GM23338 (cell line): ENCODE data around the gene CACNA1H. TPM values are rescaled to one million over a fixed set of nuclear protein-coding genes. Genes with fewer than 3 reads are reported as not detected.

ENCODE experiments used
- ATAC-seq: fragments of 200-7000 bp; cut with Tn5 transposase; 3 replicates; pipeline ENCODE4 v1.9.1; 2020
- DNase-seq: peaks from one replicate; pipeline ENCODE4 v3.0.0-alpha.2; 2015; ENCODE audit warnings: low spot score
- H2AFZ ChIP-seq: fragments of 200-600 bp; sonication (generic); 2 replicates; pipeline ENCODE4 v1.8.0; 2016; ENCODE audit warnings: antibody characterized with exemption, mild to moderate bottlenecking, moderate library complexity
- H3F3A ChIP-seq: fragments of 200-600 bp; sonication (generic); replicated peaks from 2 replicates; pipeline ENCODE4 v1.8.0; 2017; ENCODE audit warnings: antibody characterized with exemption, mixed run types, low read depth
- H3K27ac ChIP-seq: fragments of 200-600 bp; sonication (generic); 2 replicates; pipeline ENCODE4 v1.6.1; 2016; ENCODE audit warnings: low read depth
- H3K27me3 ChIP-seq: fragments of 200-600 bp; sonication (generic); 2 replicates; pipeline ENCODE4 v1.8.0; 2016; ENCODE audit warnings: mild to moderate bottlenecking, mixed run types, moderate library complexity; ENCODE audit not compliant: insufficient read depth
- H3K36me3 ChIP-seq: fragments of 200-600 bp; sonication (generic); 2 replicates; pipeline ENCODE4 v1.8.0; 2016; ENCODE audit warnings: mild to moderate bottlenecking; ENCODE audit not compliant: insufficient read depth
- H3K4me1 ChIP-seq: fragments of 200-600 bp; sonication (generic); 2 replicates; pipeline ENCODE4 v1.8.0; 2016; ENCODE audit warnings: mild to moderate bottlenecking, moderate library complexity; ENCODE audit not compliant: insufficient read depth
- H3K4me2 ChIP-seq: fragments of 200-600 bp; sonication (generic); 2 replicates; pipeline ENCODE4 v1.7.1; 2017; ENCODE audit warnings: mixed run types
- H3K4me3 ChIP-seq: fragments of 200-600 bp; sonication (generic); 2 replicates; pipeline ENCODE4 v1.6.1; 2016; ENCODE audit warnings: mixed run types
- H3K79me2 ChIP-seq: fragments of 200-600 bp; sonication (generic); replicated peaks from 2 replicates; pipeline ENCODE4 v1.8.0; 2017; ENCODE audit warnings: mild to moderate bottlenecking; ENCODE audit not compliant: insufficient read depth
- H3K9me2 ChIP-seq: fragments of 200-600 bp; sonication (generic); 2 replicates; pipeline ENCODE4 v1.8.0; 2017; ENCODE audit not compliant: insufficient read depth
- H4K20me1 ChIP-seq: fragments of 200-600 bp; sonication (generic); replicated peaks from 2 replicates; pipeline ENCODE4 v1.8.0; 2017; ENCODE audit warnings: mild to moderate bottlenecking; ENCODE audit not compliant: insufficient read depth
- H3K27ac Mint-ChIP-seq: 2 replicates; pipeline ENCODE4 v1.8.0; 2020; ENCODE audit warnings: inconsistent platforms, mild to moderate bottlenecking, moderate library complexity, mixed read lengths
- H3K27me3 Mint-ChIP-seq: 3 replicates; pipeline ENCODE4 v1.8.0; 2022; ENCODE audit warnings: low read depth, mild to moderate bottlenecking, moderate library complexity, mixed read lengths, inconsistent platforms; ENCODE audit not compliant: insufficient read depth, poor library complexity
- H3K36me3 Mint-ChIP-seq: 3 replicates; pipeline ENCODE4 v1.8.0; 2021; ENCODE audit warnings: low read depth, mild to moderate bottlenecking, inconsistent platforms, moderate library complexity, mixed read lengths
- H3K4me1 Mint-ChIP-seq: 3 replicates; pipeline ENCODE4 v1.8.0; 2020; ENCODE audit warnings: mild to moderate bottlenecking, inconsistent platforms, mixed read lengths
- H3K4me3 Mint-ChIP-seq: 3 replicates; pipeline ENCODE4 v1.8.0; 2021; ENCODE audit warnings: moderate library complexity, mild to moderate bottlenecking, inconsistent platforms, mixed read lengths
- H3K9me3 Mint-ChIP-seq: 3 replicates; pipeline ENCODE4 v1.8.0; 2020; ENCODE audit warnings: moderate library complexity, mild to moderate bottlenecking, inconsistent platforms, mixed read lengths
- EZH2phosphoT487 ChIP-seq: fragments of 200-600 bp; sonication (generic); IDR thresholded peaks from one replicate; pipeline ENCODE4 v1.8.1; 2018; ENCODE audit warnings: antibody characterized with exemption; ENCODE audit not compliant: unreplicated experiment
- NANOG ChIP-seq: IDR thresholded peaks from 2 replicates; pipeline ENCODE4 v1.6.1; 2016; ENCODE audit warnings: antibody characterized with exemption, borderline replicate concordance
- POLR2AphosphoS5 ChIP-seq: IDR thresholded peaks from 2 replicates; pipeline ENCODE4 v1.6.1; 2016; ENCODE audit warnings: antibody characterized with exemption, low read depth
- STAT1 ChIP-seq: IDR thresholded peaks from one replicate; pipeline ENCODE4 v1.6.1; 2016; ENCODE audit warnings: antibody characterized with exemption; ENCODE audit not compliant: unreplicated experiment
- ZNF114 ChIP-seq: fragments of 250-450 bp; sonication (Bioruptor Pico); IDR thresholded peaks from 2 replicates; pipeline ENCODE4 v1.5.0; 2020; ENCODE audit warnings: mild to moderate bottlenecking, moderate library complexity
- polyA plus RNA-seq: library from polyadenylated mRNA; unstranded; fragments of >200 nt; fragmentation: Nextera tagmentation; extraction: Ambion mirVana; gene quantifications from 2 replicates; pipeline ENCODE4 v1.2.1, GENCODE V29; 2016
- total RNA-seq: library from RNA; depleted of rRNA; stranded (reverse); fragments of >200 nt; shearing (Covaris generic); gene quantifications from 2 replicates; pipeline ENCODE4 v1.2.3, GENCODE V29; 2014
- TF ChIP-seq, protein P1 (sequence below), 2 experiments: fragments of 200-600 bp in 1 of 2; sonication (generic) in 1 of 2; conservative IDR thresholded peaks; 2 replicates each; pipeline versions ENCODE4 v1.5.1 to v1.6.1; 2016 to 2017; ENCODE audit warnings: antibody characterized with exemption in 2 of 2, low read depth in 2 of 2, mild to moderate bottlenecking in 2 of 2, moderate library complexity in 1 of 2
- TF ChIP-seq, protein P2 (sequence below): IDR thresholded peaks from one replicate; pipeline ENCODE4 v1.6.1; 2018; ENCODE audit warnings: antibody characterized with exemption; ENCODE audit not compliant: unreplicated experiment
- TF ChIP-seq, protein P3 (sequence below): IDR thresholded peaks from 2 replicates; pipeline ENCODE4 v1.6.1; 2016; ENCODE audit warnings: antibody characterized with exemption

The CACNA1H gene
- total and polyA plus RNA-seq, 2 experiments from 2014 or later = 3.5 to 43.3 TPM

DNA sequence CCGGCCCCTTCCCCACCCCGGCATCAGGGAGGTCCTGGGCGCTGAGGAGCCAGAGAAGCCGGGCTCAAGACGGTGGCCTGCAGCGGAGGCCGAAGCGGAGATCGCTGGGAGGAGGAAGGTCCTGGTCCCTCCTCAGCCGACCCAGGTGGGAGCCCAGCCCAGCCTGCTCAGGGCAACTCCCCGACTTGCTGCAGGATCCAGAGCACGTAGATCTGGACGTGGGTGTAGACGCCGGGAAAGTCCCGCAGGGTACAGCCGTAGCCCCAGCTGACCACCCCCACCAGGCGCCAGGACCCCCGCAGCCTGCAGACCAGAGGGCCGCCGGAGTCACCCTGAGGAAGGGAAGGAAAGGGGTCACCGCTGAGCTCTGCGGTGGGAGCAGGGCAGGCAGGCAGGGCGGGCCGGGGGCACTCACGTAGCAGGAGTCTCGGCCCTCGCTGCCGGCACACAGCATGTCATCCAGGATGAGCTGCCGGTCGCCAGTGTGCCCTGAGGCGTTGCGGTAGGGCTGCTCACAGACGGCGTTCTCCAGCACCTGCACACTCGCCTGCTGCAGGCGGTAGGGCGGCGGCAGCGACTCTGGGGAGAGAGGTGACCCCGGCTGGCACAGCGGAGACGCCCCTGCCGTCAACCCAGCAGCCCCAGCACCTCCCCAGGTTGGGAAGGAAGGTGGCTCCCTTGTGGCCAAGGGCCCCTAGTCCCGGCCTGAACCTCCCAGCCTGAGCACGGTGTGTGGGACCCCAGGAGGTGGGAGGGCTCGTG lies 108.4 kb downstream of the CACNA1H start:
- Histone ChIP-seq H3K27ac (no peak overlapping the region), H3K79me2 (no peaks in the 10 kb centered on the region), H3K4me3 (no peak overlapping the region), H3F3A (no peaks in the 10 kb centered on the region), H3K36me3 (no peaks in the 10 kb centered on the region), H3K4me2 (no peak overlapping the region), H2AFZ (peak overlapping the region; percentile 47; the same call in 1 of the 2 replicates), H3K9me2 (no peaks in the 10 kb centered on the region), H3K27me3 (no peaks in the 10 kb centered on the region), H3K4me1 (no peaks in the 10 kb centered on the region), H4K20me1 (0 out of 2 replicates have a peak, but pooled peaks cover 2% of the 10 kb centered on the region)
- H3K27me3 Mint-ChIP-seq = peaks cover 32% of the 10 kb centered on the region
- peaks cover 11% of the 10 kb centered on the region for H3K4me1 Mint-ChIP-seq
- ATAC-seq = peak; percentile 63
- H3K27ac Mint-ChIP-seq = no peak overlapping the region
- no peak overlapping the region for H3K4me3 Mint-ChIP-seq
- peak; percentile 68 for DNase-seq
- peaks cover 12% of the 10 kb centered on the region for H3K9me3 Mint-ChIP-seq
- no peak for TF ChIP-seq EZH2phosphoT487
- TF ChIP-seq, protein P1, sequence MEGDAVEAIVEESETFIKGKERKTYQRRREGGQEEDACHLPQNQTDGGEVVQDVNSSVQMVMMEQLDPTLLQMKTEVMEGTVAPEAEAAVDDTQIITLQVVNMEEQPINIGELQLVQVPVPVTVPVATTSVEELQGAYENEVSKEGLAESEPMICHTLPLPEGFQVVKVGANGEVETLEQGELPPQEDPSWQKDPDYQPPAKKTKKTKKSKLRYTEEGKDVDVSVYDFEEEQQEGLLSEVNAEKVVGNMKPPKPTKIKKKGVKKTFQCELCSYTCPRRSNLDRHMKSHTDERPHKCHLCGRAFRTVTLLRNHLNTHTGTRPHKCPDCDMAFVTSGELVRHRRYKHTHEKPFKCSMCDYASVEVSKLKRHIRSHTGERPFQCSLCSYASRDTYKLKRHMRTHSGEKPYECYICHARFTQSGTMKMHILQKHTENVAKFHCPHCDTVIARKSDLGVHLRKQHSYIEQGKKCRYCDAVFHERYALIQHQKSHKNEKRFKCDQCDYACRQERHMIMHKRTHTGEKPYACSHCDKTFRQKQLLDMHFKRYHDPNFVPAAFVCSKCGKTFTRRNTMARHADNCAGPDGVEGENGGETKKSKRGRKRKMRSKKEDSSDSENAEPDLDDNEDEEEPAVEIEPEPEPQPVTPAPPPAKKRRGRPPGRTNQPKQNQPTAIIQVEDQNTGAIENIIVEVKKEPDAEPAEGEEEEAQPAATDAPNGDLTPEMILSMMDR (conservative IDR thresholded peaks at IDR 0.05; ENCODE audit: low read depth in 2 of 2) = 0 out of 4 replicates have a peak, but pooled peaks of 1 of the 2 experiments have one; percentile 1
- no peaks in the 10 kb centered on the region for H3K36me3 Mint-ChIP-seq

- H3K27ac ChIP-seq = no peak overlapping the region
Observed at GRCh38 chr16:1262210-1262845, 109.4 kb downstream of the CACNA1H start.

More at GRCh38 chr16:1262210-1262845, 109.4 kb downstream of the CACNA1H start:
- Histone ChIP-seq H3K4me3 (no peak overlapping the region), H3F3A (no peaks in the 10 kb centered on the region), H3K4me2 (no peak overlapping the region), H4K20me1 (0 out of 2 replicates have a peak, but pooled peaks cover 2% of the 10 kb centered on the region), H3K79me2 (no peaks in the 10 kb centered on the region), H2AFZ (no peak overlapping the region), H3K36me3 (no peaks in the 10 kb centered on the region), H3K4me1 (no peaks in the 10 kb centered on the region), H3K27me3 (no peaks in the 10 kb centered on the region), H3K9me2 (no peaks in the 10 kb centered on the region)
- Mint-ChIP-seq H3K27ac (no peak overlapping the region), H3K4me3 (peak overlapping the region; percentile 33; the same call in 1 of the 3 replicates), H3K27me3 (peaks cover 35% of the 10 kb centered on the region), H3K4me1 (peaks cover 11% of the 10 kb centered on the region), H3K36me3 (no peaks in the 10 kb centered on the region), H3K9me3 (peaks cover 15% of the 10 kb centered on the region)
- DNase-seq (no peak), ATAC-seq (no peak)
- TF ChIP-seq STAT1 = no peak
- TF ChIP-seq NANOG = no peak
- no peak for TF ChIP-seq POLR2AphosphoS5
- no peak for TF ChIP-seq ZNF114
- TF ChIP-seq, protein P1 (conservative IDR thresholded peaks at IDR 0.05; ENCODE audit: low read depth in 2 of 2) = no peak
- TF ChIP-seq, protein P2, sequence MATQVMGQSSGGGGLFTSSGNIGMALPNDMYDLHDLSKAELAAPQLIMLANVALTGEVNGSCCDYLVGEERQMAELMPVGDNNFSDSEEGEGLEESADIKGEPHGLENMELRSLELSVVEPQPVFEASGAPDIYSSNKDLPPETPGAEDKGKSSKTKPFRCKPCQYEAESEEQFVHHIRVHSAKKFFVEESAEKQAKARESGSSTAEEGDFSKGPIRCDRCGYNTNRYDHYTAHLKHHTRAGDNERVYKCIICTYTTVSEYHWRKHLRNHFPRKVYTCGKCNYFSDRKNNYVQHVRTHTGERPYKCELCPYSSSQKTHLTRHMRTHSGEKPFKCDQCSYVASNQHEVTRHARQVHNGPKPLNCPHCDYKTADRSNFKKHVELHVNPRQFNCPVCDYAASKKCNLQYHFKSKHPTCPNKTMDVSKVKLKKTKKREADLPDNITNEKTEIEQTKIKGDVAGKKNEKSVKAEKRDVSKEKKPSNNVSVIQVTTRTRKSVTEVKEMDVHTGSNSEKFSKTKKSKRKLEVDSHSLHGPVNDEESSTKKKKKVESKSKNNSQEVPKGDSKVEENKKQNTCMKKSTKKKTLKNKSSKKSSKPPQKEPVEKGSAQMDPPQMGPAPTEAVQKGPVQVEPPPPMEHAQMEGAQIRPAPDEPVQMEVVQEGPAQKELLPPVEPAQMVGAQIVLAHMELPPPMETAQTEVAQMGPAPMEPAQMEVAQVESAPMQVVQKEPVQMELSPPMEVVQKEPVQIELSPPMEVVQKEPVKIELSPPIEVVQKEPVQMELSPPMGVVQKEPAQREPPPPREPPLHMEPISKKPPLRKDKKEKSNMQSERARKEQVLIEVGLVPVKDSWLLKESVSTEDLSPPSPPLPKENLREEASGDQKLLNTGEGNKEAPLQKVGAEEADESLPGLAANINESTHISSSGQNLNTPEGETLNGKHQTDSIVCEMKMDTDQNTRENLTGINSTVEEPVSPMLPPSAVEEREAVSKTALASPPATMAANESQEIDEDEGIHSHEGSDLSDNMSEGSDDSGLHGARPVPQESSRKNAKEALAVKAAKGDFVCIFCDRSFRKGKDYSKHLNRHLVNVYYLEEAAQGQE = no peak
- TF ChIP-seq, protein P3, sequence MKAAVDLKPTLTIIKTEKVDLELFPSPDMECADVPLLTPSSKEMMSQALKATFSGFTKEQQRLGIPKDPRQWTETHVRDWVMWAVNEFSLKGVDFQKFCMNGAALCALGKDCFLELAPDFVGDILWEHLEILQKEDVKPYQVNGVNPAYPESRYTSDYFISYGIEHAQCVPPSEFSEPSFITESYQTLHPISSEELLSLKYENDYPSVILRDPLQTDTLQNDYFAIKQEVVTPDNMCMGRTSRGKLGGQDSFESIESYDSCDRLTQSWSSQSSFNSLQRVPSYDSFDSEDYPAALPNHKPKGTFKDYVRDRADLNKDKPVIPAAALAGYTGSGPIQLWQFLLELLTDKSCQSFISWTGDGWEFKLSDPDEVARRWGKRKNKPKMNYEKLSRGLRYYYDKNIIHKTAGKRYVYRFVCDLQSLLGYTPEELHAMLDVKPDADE = no peak
